Left renal pelvis (tissue), 4 donors: ENCODE measurements around the gene TPPP3. TPM values are rescaled to one million over a fixed set of nuclear protein-coding genes. Genes with fewer than 3 reads are reported as not detected.
"Not testable (repeated sequence)": the region's sequence is repeated elsewhere in the genome, so short reads cannot be mapped to it uniquely, and the experiment has no call there.

Experiments
- DNase-seq, 4 donors: peaks; one replicate each; pipeline ENCODE4 v3.0.0-alpha.2; 2013; ENCODE audit warnings: low read depth in 4 of 4, low spot score in 3 of 4
- polyA plus RNA-seq, 4 donors: library from polyadenylated mRNA; unstranded; fragments of 120-200 nt; gene quantifications; one replicate each; pipeline ENCODE4 v1.2.1, GENCODE V29; 2013; ENCODE audit not compliant: insufficient read length in 4 of 4

The TPPP3 gene
- polyA plus RNA-seq, 4 donors = 44.8 to 63.4 (median 53.2) TPM

GRCh38 chr16:67426950-67427349, 33.7 kb upstream of the TPPP3 start:
- DNase-seq = no peak

GRCh38 chr16:67426022-67426421, 32.7 kb upstream of the TPPP3 start:
- no peak for DNase-seq

DNA sequence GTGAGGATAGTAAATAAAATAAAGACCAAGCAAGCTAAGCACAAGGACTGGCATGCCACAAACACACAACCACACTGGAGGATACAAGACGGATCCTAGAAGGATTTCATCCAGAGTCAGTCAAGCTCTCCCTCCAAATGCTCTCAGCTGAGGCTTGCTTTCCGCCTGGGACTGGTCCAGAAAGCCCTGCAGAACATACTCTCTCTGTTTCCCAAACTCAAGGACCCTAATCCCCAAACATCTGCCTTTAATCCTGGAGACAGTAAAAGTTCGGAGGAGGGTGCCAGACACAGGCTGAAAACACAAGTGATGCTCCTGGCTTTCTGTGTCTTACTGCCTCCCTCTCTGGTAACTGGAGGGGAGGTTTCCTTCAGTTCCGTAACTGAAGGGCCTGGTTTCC, 32.3 kb upstream of the TPPP3 start:
- no peak for DNase-seq

- no peak for DNase-seq
These were observed 31.8 kb upstream of the TPPP3 start for GRCh38 chr16:67425061-67425460.

DNA sequence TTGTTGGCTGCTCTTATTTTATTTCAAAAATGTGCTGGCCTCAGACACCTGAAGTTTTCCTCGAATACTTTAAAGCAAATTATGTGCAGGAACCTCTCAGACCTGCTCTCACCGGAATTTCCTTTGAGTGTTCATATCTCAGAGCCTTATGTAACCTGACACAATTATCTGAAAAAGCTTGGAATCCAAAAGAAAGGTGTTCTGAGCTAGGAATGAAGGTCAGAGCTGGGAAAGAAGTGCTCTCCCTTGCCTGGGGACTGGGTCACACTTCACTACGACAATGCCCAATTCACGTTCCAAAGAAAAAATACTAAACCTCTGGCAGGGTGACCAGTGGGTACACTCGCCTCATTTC, 30.9 kb upstream of the TPPP3 start:
- no peak for DNase-seq

DNA sequence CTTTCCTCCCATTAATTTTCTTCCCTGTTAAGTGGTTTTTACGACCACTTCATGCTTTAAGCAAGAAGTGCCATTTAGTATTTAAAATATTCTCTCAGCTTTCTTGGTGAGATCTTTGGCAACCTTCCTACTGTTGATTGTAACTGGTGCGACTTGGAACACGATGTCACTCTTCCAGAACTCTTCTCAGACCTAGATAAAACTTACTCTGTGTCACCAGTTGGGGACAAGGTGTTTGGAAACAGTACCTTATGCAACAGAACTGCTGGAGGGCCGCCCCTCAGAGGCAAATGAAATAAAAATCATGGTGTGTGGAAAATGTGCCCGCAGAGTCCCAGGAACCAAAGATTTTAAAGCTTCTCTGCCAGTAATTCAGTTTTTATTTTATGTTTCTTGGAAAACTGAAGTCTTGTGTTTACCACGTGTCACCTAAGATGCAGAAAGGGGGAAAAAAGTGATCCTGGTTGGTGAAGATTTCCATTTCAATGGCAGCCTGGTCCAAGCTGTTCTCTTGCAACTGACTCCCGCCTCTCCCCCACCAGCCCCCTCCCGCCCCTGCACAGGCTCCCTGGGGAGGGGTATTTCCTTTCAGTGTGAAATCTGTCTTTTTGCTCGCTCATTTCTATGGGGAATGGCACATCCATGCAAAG, 30.4 kb upstream of the TPPP3 start:
- no peak for DNase-seq

DNA sequence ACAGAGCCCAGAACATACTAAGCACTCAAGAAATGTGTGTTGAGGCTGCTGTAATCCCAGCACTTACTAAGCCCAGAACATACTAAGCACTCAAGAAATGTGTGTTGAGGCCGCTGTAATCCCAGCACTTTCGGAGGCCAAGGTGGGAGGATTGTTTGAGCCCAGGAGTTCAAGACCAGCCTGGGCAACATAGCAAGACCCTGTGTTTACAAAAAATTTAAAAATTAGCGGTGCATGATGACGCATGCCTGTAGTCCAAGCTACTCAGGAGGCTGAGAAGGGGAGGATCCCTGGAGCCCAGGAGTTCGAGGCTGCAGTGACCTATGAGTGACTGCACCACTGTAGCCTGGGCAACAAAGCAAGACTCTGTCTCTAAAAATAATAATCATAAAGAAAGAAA, 29.7 kb upstream of the TPPP3 start:
- no peak for DNase-seq

GRCh38 chr16:67421030-67421429, 27.7 kb upstream of the TPPP3 start:
- DNase-seq = no peak

DNA sequence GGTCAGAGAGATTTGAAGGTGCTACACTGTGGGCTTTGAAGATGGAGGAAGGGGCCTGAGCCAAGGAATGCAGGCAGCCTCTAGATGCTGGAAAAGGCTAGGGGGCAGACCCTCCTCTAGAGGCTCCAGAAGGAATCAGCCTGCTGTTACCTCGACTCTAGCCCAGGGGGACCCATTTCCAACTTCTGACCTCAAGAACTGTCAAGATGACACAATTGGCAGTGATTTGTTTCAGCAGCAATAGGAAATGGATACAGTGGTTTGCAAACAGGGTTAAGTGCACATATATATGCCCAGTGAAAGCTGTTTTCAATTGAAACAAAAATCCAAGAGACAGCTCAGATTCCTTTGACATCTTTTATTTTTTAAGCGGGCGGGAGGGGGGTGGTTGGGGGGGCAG, 26.6 kb upstream of the TPPP3 start:
- no peak for DNase-seq

- no peak for DNase-seq
These were observed 26.2 kb upstream of the TPPP3 start for GRCh38 chr16:67419502-67419901.

- DNase-seq = no peak
These were observed 24.2 kb upstream of the TPPP3 start for GRCh38 chr16:67417333-67418061.

- no peak for DNase-seq
These were observed 22.8 kb upstream of the TPPP3 start, which contains the start of gene ZDHHC1 for GRCh38 chr16:67415872-67416793. ZDHHC1 (minus strand) TSS chr16:67416477; CDS start chr16:67407775, 8,702 bp downstream.

GRCh38 chr16:67415421-67415820, 22.1 kb upstream of the TPPP3 start:
- DNase-seq = not testable (repeated sequence)

GRCh38 chr16:67413978-67414911, 20.9 kb upstream of the TPPP3 start:
- DNase-seq = no peak

DNA sequence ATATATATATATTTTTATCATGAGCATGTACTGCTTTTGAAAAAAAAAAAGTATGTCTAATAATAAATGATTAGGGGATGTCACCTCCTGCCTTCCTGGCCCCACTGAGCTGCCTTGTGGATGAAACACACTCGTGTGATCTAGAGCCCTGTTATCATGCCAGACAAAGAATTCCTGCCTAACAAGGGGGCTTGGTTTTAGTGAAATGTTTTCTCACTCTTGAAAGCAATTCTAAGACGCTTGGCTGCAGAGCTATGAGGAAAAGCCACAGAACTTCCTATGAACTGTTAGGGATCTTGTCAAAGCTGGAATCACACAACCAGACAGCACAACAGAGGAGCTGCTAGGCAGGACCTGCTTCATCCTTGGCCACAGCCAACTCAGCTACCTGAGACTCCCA, 19.0 kb upstream of the TPPP3 start:
- no peak for DNase-seq

DNA sequence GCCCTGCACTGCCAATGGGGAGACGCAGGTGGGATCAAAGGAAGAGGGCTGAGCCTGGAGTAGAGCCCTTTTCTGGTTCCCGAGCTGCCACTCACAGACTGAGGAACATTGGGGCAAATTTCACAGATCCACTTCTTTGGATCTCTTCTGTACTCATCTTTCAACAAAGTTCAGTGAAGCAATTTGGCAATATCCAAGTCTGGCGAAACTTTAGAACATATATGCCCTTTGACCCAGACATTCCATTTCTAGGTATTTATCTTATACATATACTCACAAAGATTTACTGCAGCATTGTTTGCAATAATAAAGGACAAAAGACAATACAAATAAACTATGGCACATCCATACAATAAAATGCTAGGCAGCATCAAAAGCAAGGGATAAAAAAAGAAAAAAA, 18.0 kb upstream of the TPPP3 start:
- DNase-seq = no peak

- DNase-seq = no peak
These were observed 16.3 kb upstream of the TPPP3 start for GRCh38 chr16:67409631-67410030.

DNA sequence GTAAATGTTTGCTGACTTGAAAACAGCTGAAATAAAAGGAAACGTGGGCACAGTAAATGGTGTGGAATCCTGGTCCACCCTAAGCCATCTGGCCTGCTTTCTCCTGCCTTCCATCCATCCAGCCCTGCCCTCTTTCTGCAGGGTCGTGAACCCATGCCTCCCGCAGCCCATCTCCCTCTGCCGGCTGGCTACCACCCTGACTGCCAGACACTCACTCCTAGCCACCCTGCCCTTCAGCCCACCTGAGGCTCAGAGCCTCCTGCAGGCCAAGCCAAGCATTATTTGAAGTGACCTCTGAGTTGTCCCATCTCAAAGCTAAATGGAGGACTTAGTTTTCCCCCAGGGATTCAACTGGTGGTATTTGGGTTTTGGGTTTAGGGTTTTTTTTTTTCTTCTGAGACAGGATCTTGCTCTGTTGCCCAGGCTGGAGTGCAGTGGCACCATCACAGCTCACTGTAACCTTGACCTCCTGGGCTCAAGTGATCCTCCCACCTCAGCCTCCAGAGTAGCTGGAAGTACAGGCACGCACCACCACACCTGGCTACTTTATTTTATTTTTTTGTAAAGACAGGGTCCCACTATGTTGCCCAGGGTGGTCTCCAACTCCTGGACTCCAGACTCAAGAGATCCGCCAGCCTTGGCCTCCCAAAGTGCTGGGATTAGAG, 14.6 kb upstream of the TPPP3 start:
- no peak for DNase-seq

DNA sequence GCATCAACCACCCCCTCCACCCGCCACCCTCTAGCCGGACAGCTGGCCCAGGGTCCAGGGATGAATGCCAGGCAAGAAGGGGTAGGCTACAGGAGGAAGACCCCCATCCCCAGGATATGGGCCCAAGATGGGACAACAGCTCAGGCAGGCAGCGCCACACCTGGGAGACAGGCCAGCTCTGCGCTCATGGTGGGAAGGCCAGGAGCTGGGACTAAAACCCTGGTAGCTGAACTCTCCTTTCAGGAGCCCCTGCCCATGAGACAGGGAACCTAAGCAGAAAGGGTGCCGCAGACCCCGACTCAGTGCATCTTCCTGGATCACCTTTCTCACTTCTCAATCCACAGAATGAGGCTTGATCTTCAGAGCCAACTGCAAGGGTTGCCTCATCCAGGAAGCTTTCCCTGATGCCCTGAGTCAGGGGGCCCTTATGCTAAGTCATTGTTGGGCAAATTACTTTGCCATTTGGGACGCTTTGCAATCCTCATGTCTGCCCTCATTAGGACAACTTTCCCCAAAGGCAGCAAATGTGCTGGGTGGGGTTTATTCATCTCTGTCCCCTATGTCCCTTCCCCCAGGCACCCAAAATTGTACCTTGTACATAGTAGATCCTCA, 14.0 kb upstream of the TPPP3 start:
- DNase-seq = no peak
